Vagina (tissue), 2 donors: ENCODE results near the gene FAM228A.

Experiments
- POLR2A ChIP-seq, 2 donors: fragments of 450-650 bp; IDR thresholded peaks; one replicate each; pipeline ENCODE4 v1.6.1; 2017; ENCODE audit warnings: antibody characterized with exemption in 2 of 2, mild to moderate bottlenecking in 2 of 2, moderate library complexity in 2 of 2
- TF ChIP-seq, protein P1 (sequence below), 3 experiments: fragments of 450-650 bp in 2 of 3; fragments of 200-600 bp in 1 of 3; sonication (generic) in 1 of 3; IDR thresholded peaks; one replicate each; pipeline ENCODE4 v1.5.1; 2017 to 2019; ENCODE audit warnings: antibody characterized with exemption in 3 of 3, mild to moderate bottlenecking in 2 of 3, moderate library complexity in 2 of 3

DNA sequence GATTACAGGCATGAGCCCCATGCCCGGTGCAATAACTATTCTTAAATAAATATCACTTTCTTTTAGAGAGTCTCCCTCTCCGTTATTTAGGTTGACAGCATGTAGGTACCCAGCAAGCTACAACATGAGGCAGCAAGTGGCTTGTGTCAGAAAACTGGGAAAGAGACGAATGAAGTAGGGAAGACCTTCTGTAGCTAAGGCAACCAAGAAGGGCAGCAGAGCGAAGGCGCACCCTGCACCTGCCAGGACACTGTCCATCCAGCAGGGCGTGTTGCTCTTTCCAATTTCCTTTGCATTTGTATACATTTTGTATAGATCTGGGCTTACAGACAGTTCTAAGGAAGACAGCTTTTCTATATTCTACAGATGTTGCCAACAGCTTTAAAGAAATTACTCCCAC lies 48.1 kb downstream of the FAM228A start:
- TF ChIP-seq, protein P1, sequence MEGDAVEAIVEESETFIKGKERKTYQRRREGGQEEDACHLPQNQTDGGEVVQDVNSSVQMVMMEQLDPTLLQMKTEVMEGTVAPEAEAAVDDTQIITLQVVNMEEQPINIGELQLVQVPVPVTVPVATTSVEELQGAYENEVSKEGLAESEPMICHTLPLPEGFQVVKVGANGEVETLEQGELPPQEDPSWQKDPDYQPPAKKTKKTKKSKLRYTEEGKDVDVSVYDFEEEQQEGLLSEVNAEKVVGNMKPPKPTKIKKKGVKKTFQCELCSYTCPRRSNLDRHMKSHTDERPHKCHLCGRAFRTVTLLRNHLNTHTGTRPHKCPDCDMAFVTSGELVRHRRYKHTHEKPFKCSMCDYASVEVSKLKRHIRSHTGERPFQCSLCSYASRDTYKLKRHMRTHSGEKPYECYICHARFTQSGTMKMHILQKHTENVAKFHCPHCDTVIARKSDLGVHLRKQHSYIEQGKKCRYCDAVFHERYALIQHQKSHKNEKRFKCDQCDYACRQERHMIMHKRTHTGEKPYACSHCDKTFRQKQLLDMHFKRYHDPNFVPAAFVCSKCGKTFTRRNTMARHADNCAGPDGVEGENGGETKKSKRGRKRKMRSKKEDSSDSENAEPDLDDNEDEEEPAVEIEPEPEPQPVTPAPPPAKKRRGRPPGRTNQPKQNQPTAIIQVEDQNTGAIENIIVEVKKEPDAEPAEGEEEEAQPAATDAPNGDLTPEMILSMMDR (IDR thresholded peaks at IDR 0.05) = no peak
- TF ChIP-seq POLR2A (IDR thresholded peaks at IDR 0.05) = no peak
